HepG2 (cell line): Measurements from ENCODE around the gene HYAL2. TPM values are rescaled to one million over a fixed set of nuclear protein-coding genes. Genes with fewer than 3 reads are reported as not detected.

ENCODE experiments used
- PRDM15 ChIP-seq: sonication (generic); formaldehyde crosslinking; IDR thresholded peaks from 2 replicates; pipeline ENCODE4 v1.4.0; 2020; ENCODE audit warnings: missing genetic modification reagents
- SMC3 ChIP-seq: IDR thresholded peaks from 2 replicates; pipeline ENCODE4 v1.6.1; 2011; ENCODE audit warnings: low read length, improper control_type of control experiment
- SNAPC2 ChIP-seq: sonication (generic); formaldehyde crosslinking; IDR thresholded peaks from 2 replicates; pipeline ENCODE4 v1.8.1; 2022; ENCODE audit warnings: mild to moderate bottlenecking, missing genetic modification reagents
- ZMYM4 ChIP-seq: sonication (generic); formaldehyde crosslinking; IDR thresholded peaks from 2 replicates; pipeline ENCODE4 v1.8.1; 2023; ENCODE audit warnings: mild to moderate bottlenecking, missing genetic modification reagents
- ZNF3 ChIP-seq: IDR thresholded peaks from 2 replicates; pipeline ENCODE4 v1.7.0; 2017; ENCODE audit warnings: inconsistent platforms
- ZNF367 ChIP-seq: sonication (generic); formaldehyde crosslinking; IDR thresholded peaks from 2 replicates; pipeline ENCODE4 v1.4.0; 2020; ENCODE audit warnings: missing genetic modification reagents, borderline replicate concordance
- ZNF749 ChIP-seq: sonication (generic); formaldehyde crosslinking; IDR thresholded peaks from 2 replicates; pipeline ENCODE4 v1.8.0; 2022; ENCODE audit warnings: mild to moderate bottlenecking, missing genetic modification reagents, moderate library complexity, borderline replicate concordance
- ZNF850 ChIP-seq: sonication (generic); formaldehyde crosslinking; conservative IDR thresholded peaks from 2 replicates; pipeline ENCODE4 v1.9.0; 2021; ENCODE audit warnings: mild to moderate bottlenecking, missing genetic modification reagents
- polyA plus RNA-seq, 8 experiments: library from polyadenylated mRNA; depleted of rRNA in 3 of 8; stranded (reverse) in 7 of 8; unstranded in 1 of 8; fragments of >200 nt; fragmentation: Illumina TruSeq in 4 of 8; extraction: Trizol in 4 of 8; gene quantifications; 2 replicates each; pipeline versions ENCODE4 v1.2.1 to v1.2.3, GENCODE V29; 2011 to 2016; ENCODE audit warnings: low read depth in 4 of 8, missing spikeins in 1 of 8, mixed read lengths in 1 of 8; ENCODE audit not compliant: insufficient read depth in 1 of 8
- total RNA-seq, 5 experiments: library from RNA; depleted of rRNA; stranded (reverse); fragments of >200 nt; fragmentation: Illumina TruSeq; extraction: Trizol; gene quantifications; 2 replicates each; pipeline ENCODE4 v1.2.3, GENCODE V29; 2016; ENCODE audit warnings: low read depth in 1 of 5

Gene HYAL2
- total and polyA plus RNA-seq, 2 of the 13 experiments (the other 11 are each of a cell fraction or from before 2014, with no cell fraction given), result 76.2 to 102 TPM

DNA sequence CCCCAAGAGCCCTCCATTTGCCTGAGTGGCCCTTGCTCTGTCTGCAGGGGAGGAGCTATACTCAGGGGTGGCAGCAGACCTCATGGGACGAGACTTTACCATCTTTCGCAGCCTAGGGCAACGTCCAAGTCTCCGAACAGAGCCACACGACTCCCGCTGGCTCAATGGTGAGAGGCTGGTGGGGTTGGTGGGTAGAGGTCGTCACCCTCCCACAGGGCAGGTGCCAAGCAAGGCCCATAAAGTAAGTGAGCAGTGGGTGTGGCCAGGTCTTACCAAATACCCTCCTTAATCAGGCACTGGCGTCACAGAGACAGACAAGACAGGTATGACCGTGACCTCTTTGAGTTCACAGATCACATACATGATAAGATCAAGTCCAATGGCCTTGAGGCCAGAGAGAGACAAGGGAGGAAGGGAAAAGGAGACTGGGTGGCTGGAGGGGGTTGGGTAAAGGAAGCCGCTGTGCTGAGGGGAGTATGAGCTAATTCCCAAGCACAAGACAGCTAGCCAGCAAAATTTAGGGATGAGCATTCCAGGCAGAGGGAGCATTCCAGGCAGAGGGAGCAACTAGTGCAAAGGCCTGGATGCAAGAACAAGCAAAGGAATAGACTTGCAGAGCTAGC, 51.1 kb downstream of the HYAL2 start (continued):
- TF ChIP-seq PRDM15, result no peak
- no peak for TF ChIP-seq ZNF749 (CRISPR knock-in tag)
- no peak for TF ChIP-seq ZNF367
- no peak for TF ChIP-seq ZMYM4 (CRISPR knock-in tag)
- TF ChIP-seq ZNF3 (CRISPR knock-in tag), result no peak
- no peak for TF ChIP-seq SMC3
- TF ChIP-seq SNAPC2 (CRISPR knock-in tag), result no peak
- no peak for TF ChIP-seq ZNF850
